Epithelial cell of proximal tubule (primary cell): ENCODE measurements around the gene ADD2. TPM values are rescaled to one million over a fixed set of nuclear protein-coding genes. Genes with fewer than 3 reads are reported as not detected.
"Not testable (repeated sequence)": the region's sequence is repeated elsewhere in the genome, so short reads cannot be mapped to it uniquely, and the experiment has no call there.

Source experiments
- DNase-seq: peaks from one replicate; pipeline ENCODE4 v3.0.0-alpha.2; 2011; ENCODE audit warnings: low read depth
- H3K4me3 ChIP-seq: 2 replicates; pipeline ENCODE4 v1.5.1; 2011; ENCODE audit warnings: low read depth, mild to moderate bottlenecking, low read length
- total RNA-seq: library from RNA; depleted of rRNA; stranded (reverse); fragments of >200 nt; gene quantifications from 2 replicates; pipeline ENCODE4 v1.2.3, GENCODE V29; 2015
- TF ChIP-seq, protein P1 (sequence below): conservative IDR thresholded peaks from 2 replicates; pipeline ENCODE4 v1.5.1; 2012; ENCODE audit warnings: low read depth, mild to moderate bottlenecking, low read length

The ADD2 gene
- total RNA-seq, 1 donor from 2014 or later, result 21.3 TPM

DNA sequence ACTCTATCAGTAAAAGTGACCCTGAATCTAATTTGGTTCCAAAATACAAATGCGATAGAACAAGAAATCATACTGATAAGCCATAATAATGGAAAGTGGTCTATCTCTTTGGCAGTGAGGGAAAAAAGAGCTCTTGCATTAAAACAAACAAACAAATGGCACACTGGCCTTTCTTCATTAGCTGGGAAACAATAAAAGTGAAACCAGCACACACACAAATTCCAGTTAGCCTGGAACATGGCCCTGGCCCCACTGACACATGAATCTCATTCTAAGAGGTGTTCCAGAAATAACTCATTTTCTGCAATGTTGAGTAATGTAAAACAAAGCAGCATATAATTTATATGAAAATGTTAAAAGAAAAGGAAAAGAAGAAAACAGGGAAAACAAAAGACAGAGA lies 135.0 kb downstream of the ADD2 start:
- H3K4me3 ChIP-seq, result no peak overlapping the region
- no peak for DNase-seq
- TF ChIP-seq, protein P1, sequence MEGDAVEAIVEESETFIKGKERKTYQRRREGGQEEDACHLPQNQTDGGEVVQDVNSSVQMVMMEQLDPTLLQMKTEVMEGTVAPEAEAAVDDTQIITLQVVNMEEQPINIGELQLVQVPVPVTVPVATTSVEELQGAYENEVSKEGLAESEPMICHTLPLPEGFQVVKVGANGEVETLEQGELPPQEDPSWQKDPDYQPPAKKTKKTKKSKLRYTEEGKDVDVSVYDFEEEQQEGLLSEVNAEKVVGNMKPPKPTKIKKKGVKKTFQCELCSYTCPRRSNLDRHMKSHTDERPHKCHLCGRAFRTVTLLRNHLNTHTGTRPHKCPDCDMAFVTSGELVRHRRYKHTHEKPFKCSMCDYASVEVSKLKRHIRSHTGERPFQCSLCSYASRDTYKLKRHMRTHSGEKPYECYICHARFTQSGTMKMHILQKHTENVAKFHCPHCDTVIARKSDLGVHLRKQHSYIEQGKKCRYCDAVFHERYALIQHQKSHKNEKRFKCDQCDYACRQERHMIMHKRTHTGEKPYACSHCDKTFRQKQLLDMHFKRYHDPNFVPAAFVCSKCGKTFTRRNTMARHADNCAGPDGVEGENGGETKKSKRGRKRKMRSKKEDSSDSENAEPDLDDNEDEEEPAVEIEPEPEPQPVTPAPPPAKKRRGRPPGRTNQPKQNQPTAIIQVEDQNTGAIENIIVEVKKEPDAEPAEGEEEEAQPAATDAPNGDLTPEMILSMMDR, result no peak

DNA sequence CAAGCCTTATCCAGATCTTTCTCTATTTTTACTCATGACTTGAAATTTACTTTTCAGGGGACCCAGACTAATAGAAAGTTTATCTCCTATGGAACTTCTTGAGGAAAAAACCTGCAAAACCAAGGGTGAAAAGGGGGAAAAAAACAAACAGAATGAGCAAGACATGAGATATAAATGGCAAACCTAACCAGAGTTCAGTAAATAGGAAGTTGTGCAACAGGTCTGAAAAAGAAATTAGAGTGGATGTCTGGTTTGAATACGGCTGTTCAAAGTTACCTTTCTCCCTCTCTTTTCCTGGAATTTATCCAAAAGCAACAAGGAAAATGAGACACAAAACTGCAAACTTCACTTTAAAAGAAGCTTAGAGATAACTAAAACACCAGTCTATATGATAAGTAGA lies 135.6 kb downstream of the ADD2 start:
- TF ChIP-seq, protein P1, result no peak
- no peak for DNase-seq
- H3K4me3 ChIP-seq, result no peak overlapping the region

DNA sequence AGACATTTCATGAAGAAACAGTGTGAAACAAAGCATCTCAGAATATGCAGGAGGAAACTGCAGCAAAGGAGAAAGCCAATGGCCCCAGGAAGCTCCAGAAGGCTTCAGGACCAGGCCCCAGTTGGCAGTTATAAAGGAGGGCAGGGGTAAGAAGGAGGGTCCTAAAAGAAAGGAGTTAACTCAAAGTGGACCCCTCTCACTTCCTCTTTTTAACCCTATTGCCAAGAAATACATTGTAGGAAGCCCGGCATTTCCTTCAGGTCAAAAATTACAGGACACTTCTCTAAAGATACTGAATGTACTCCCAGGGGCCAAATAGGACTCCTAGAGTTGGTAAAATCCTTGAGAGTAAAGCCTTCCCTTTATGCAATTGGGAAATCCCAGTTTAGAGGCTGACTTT lies 137.2 kb downstream of the ADD2 start:
- no peak for DNase-seq
- no peak overlapping the region for H3K4me3 ChIP-seq

DNA sequence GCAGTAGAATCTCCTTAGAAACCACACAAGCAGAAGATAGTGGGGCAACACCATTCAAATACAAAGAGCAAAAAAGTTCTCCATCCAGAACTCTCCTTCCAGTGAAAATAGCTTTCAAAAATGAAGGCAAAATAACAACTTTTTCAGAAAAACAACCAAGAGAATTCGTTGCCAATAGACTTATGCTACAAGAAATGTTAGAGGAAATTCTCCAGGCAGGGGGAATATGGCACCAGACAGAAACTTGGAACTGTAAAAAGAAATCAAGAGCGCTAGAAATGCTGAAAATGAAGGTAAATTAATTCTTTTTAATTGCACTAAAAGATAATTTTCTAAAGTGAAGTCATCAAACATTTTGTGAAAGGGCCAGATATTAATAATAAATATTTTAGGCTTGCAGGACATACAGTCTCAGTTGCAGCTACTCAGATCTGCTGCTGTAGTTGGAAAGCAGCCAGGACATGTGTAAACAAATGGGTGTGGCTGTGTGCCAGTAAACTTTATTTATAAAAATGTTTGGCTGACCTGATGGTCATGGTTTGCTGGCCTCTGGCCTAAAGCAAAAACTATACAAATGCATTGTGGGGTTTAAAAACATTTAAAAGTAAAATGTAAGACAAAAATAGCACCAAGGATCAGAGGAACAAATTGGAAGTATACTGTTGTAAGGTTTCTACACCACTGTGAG lies 140.6 kb downstream of the ADD2 start:
- TF ChIP-seq, protein P1, result no peak
- H3K4me3 ChIP-seq, result no peak overlapping the region
- DNase-seq, result no peak

More for the DNA sequence above, 137.2 kb downstream of the ADD2 start:
- TF ChIP-seq, protein P1, result no peak

DNA sequence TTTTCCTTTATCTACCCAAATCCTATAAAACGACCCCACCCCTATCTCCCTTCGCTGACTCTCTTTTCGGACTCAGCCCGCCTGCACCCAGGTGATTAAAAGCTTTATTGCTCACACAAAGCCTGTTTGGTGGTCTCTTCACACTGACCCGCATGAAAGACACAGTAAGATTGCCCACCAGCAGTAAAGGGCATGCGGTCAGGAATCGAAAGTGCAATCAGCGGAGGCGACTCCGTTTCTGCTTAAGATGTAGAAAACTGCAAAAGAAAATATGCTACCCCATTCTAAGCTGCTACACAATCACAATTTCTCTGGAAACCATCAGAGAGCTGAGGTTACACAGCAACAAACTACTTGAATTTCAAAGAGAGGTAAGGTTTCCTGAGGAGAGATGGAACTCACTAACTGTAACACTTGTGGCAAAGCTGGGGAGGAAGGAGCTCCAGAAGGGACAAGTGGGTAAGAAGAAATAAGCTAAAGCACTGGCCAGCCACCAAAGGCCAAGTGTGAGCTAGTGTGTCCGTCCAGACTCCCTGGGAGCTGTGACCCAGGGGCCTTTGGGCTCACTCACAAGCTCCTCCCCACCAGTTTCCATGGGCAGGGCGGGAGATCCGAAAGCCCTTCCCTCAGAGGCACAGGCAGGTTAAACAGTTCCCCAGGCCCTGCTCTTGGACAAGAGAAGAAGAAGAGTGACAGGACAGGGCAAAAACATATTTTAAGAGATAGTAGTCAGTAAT lies 141.6 kb downstream of the ADD2 start:
- TF ChIP-seq, protein P1, result no peak
- DNase-seq, result no peak
- no peak overlapping the region for H3K4me3 ChIP-seq

DNA sequence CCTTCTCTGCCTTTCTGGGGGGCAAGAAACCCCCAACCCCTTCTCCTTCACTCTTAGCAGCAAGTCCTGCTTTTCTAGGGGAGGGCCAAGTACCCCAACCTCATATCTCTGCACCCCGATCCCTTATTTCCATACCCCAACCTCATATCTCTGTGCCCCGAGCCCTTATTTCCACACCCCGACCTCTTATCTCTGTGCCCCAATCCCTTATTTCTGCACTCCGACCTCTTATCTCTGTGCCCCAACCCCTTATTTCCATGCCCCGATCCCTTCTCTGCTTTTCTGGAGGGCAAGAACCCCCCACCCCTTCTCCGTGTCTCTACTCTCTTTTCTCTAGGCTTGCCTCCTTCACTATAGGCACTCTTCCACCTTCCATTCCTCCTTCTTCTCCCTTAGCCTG lies 146.5 kb downstream of the ADD2 start:
- not testable (repeated sequence) for H3K4me3 ChIP-seq, DNase-seq

DNA sequence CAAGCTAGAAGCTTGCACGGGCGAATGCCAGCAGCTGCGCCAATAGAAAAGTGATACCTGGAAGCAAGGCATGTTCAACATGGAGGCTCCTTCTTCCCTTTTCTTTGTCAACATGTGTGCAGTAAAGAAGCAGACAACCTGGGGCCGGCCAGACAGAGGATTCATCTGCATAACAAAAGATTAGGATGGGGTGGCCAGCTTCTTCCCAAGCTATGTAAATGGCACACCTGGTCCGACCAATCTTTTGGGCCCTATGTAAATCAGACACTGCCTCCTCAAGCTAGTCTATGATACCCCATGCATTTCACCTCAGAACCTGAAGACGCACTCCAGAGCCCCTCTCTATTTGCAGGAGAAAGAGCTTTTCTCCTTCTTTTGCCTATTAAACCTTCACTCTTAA lies 148.0 kb downstream of the ADD2 start:
- no peak for DNase-seq
- H3K4me3 ChIP-seq, result no peak overlapping the region
- TF ChIP-seq, protein P1, result no peak
